ENCODE results near the gene FBXO41. TPM values are rescaled to one million over a fixed set of nuclear protein-coding genes. Genes with fewer than 3 reads are reported as not detected.

FBXO41 gene
- total RNA-seq, 1 experiment from 2014 or later = 6.5 TPM

GRCh38 chr2:73252238-73253027, 31.8 kb downstream of the FBXO41 start:
- no peak for TF ChIP-seq CTCF (IDR thresholded peaks at IDR 0.05)
- TF ChIP-seq SIN3A (IDR thresholded peaks at IDR 0.05; ENCODE audit: borderline replicate concordance, insufficient read depth, low read depth, low read length) = no peak
- no peak for TF ChIP-seq TCF7L2 (IDR thresholded peaks at IDR 0.05; ENCODE audit: low read depth, low read length)
- no peak for TF ChIP-seq REST (IDR thresholded peaks at IDR 0.05; ENCODE audit: insufficient read depth in 1 of 2, low read depth in 2 of 2, low read length in 1 of 2)
- TF ChIP-seq POLR2AphosphoS5 (IDR thresholded peaks at IDR 0.05; ENCODE audit: low read depth, low read length) = no peak
- BruUV-seq (replicated peaks) = no TSS peak
- DNase-seq (ENCODE audit: low read depth, low spot score) (no peak), ATAC-seq (no peak)
- H3K4me1 ChIP-seq (ENCODE audit: control insufficient read depth, insufficient read depth, low read length) = no peaks in the 10 kb centered on the region
- no peaks in the 10 kb centered on the region for H3K9me3 ChIP-seq (ENCODE audit: control insufficient read depth, insufficient read depth, low read depth, low read length)
- H3K27ac ChIP-seq (ENCODE audit: low read length) = no peak overlapping the region
- no peak overlapping the region for H3K4me3 ChIP-seq (ENCODE audit: low read depth in 2 of 2, low read length in 2 of 2)
- in situ Hi-C loops (cut with HindIII; ENCODE audit: low pct_unique_long_range_greater_than_20kb, low sequenced_read_pairs) = no loop called here
- H3K36me3 ChIP-seq (ENCODE audit: control insufficient read depth, insufficient read depth, low read length) = peaks cover 22% of the 10 kb centered on the region
- no peaks in the 10 kb centered on the region for H3K27me3 ChIP-seq (ENCODE audit: control insufficient read depth, insufficient read depth, low read length)
- ChIA-PET POLR2A (no interaction called here), CTCF (no interaction called here)
- intact Hi-C loops (cut with micrococcal nuclease; ENCODE audit: unreplicated experiment) = no loop called here

- in situ Hi-C loops (cut with HindIII; ENCODE audit: low pct_unique_long_range_greater_than_20kb, low sequenced_read_pairs) (no loop called here), intact Hi-C loops (cut with micrococcal nuclease; ENCODE audit: unreplicated experiment) (no loop called here)
- H3K4me1 ChIP-seq (ENCODE audit: control insufficient read depth, insufficient read depth, low read length) = no peaks in the 10 kb centered on the region
- POLR2A ChIA-PET = interaction anchor here (0.6 to 0.8 kb wide), 2 partner anchors 12 to 19 kb away, joined by 4 to 6 read pairs; no protein-coding TSS in a partner anchor
- H3K9me3 ChIP-seq (ENCODE audit: control insufficient read depth, insufficient read depth, low read depth, low read length) = no peaks in the 10 kb centered on the region
- no TSS peak for BruUV-seq (replicated peaks)
- no peak overlapping the region for H3K4me3 ChIP-seq (ENCODE audit: low read depth in 2 of 2, low read length in 2 of 2)
- peaks cover 31% of the 10 kb centered on the region for H3K36me3 ChIP-seq (ENCODE audit: control insufficient read depth, insufficient read depth, low read length)
- CTCF ChIA-PET = no interaction called here
- DNase-seq (ENCODE audit: low read depth, low spot score) (no peak), ATAC-seq (no peak)
- H3K27ac ChIP-seq (ENCODE audit: low read length) = no peak overlapping the region
- no peaks in the 10 kb centered on the region for H3K27me3 ChIP-seq (ENCODE audit: control insufficient read depth, insufficient read depth, low read length)
- TF ChIP-seq SIN3A (IDR thresholded peaks at IDR 0.05; ENCODE audit: borderline replicate concordance, insufficient read depth, low read depth, low read length) (no peak), TCF7L2 (IDR thresholded peaks at IDR 0.05; ENCODE audit: low read depth, low read length) (no peak), POLR2AphosphoS5 (IDR thresholded peaks at IDR 0.05; ENCODE audit: low read depth, low read length) (no peak), CTCF (IDR thresholded peaks at IDR 0.05) (no peak)
These were observed 33.1 kb downstream of the FBXO41 start for GRCh38 chr2:73250872-73251846.
